ENCODE measurements around the gene PITPNC1. TPM values are rescaled to one million over a fixed set of nuclear protein-coding genes. Genes with fewer than 3 reads are reported as not detected.
A peak's percentile ranks its signal among the peaks of the same experiment; 100 is the strongest.
"Not testable (repeated sequence)": the region's sequence is repeated elsewhere in the genome, so short reads cannot be mapped to it uniquely, and the experiment has no call there.

The PITPNC1 gene
- polyA plus RNA-seq, 3 donors: 17.7 to 21.5 (median 19.6) TPM

DNA sequence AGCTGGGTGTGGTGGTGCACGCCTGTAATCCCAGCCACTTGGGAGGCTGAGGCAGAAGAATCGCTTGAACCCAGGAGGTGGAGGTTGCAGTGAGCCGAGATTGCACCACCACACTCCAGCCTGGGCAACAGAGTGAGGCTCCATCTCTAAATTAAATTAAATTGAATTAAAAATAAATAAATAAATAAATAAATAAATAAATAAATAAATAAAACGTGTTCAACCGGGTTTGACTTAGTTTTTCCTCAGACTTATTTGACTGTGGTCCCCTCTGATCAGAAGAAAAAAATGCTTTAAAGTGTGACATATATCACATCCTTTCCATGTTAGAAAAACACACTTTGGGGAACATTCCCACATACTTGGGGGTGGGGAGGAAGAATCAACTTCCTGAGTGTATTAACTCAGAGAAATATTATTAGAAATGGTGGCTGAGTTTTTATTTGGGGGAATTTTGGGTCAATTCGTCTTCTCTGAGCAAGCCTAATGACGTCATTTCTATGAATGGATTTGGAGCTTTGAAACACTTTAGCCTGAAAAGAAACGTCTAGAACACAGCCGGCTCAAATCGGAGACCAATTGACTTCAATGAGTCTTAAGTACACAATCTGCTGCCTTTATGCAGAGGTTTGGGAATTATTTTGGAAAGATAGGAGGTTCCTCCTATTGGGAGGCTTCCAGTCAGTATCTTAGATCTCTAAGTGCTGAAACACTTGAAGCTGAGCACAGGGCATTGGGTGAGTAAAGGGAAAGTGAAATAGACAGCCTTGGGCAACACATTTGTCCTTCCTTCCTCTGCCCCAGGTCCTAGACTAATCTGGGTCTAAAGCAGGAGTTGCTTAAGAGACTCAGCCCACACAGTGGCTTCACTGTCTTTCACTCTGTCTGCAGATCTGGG is 132.6 kb downstream of the PITPNC1 start:
- DNase-seq: no peak

DNA sequence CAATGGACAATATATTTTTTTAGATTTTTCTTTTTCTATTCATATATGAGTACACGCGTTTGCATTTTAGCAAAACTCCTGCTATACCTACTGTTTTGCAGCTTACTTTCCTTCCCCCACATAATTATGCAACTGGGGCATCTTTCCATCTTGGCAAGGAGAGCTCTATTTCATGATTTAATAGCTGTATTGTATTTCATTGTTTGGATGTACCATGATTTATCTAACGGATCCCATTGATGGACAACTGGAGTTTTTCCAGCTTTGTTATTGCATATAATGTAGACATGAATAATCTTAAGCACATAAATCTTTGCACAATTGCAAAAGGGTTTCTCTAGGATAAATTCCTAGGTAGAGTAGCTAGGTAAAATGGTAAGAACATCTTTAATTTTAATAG is 133.9 kb downstream of the PITPNC1 start:
- no peak for DNase-seq

DNA sequence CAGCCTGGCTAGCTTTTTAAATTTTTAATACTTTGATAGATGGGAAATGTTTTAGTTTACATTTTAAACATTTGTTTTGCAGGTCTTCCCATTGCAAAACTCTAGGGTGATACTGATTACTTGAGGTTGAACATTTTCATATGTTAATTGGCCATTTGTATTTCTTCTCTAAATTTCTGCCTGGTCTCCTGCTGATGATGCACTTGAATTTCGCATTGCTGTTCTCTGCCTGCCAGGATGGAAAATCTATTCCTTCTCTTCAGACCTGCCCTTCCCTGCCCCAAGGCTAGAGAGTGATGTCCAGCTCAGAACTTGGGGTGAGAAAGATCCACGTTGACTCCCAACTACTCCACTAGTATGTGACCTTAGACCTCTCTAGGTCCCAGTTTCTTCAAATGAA is 134.7 kb downstream of the PITPNC1 start:
- no peak for DNase-seq

DNA sequence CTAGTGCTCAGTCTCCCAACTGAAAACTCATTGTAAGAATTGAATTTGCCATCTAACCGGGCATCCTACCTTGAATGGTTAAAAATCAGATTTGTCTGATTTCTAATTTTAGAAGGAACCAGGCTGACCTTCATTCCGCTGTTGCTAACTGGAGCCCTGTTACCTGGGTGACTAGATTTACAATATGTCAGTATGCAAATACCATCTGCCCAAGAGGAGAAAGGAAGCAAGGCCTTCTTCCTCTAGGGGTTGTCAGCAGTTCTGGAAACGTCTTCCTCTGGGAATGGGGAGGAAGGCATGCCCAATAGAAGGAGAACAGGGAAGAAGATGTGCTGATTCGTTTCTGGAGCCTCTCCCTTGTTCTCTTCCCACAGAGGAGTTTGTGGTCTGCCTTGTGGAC is 137.9 kb downstream of the PITPNC1 start:
- no peak for DNase-seq

DNA sequence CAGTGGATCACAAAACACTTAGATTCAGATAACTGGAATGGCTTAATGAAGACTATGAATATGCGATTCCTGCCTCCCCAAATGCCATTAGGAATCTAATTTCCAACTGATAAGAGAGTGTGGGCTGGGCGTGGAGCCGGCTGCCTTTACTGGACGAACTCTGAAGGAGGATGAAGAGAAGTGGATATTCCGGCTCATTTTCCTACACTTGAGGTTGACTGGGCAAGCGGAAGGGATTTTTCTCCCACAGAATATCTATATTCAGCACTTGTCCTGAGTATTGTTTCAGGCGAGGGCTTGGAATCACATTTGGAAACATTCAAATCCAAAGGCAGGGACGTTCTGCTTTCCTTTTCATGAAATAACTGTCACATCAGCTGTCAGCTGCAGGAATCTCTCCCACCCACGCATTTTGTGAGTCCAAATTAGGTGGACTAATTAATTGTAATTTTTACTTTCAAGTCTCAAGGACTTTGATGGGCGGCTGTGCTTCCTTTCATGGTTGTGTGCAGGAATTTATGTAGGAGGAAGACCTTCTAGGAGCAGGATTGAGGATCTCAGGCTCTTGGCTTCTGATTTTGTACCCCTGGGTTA is 138.5 kb downstream of the PITPNC1 start:
- no peak for DNase-seq

DNA sequence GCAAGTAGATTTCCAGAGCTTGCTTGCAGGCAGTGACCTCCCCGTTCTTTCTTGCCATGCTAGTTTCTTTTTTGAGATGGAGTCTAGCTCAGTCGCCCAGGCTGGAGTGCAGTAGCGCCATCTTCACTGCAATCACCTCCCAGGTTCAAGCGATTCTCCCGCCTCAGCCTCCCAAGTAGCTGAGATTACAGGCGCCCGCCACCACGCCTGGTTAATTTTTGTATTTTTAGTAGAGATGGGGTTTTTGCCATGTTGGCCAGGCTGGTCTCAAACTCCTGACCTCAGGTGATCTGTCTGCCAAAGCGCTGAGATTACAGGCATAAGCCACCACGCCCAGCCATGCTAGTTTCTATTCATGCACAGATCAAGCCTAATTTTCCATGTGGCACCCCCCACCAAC is 139.5 kb downstream of the PITPNC1 start:
- not testable (repeated sequence) for DNase-seq

DNA sequence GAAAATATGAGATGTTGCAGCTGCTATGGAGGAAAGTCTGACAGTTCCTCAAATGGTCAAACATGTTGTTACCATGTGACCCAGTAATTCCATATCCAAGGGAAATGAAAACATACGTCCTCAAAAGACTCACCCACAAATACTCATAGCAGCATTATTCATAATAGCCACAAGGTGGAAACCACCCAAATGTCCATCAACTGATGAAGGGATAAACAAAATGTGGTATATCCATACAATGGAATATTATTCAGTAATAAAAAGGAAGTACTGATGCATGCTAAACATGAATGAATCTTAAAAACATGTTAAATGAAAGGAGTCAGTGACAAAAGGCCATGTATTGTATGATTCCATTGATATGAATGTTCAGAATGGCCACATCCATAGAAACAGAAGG is 140.2 kb downstream of the PITPNC1 start:
- DNase-seq: no peak

DNA sequence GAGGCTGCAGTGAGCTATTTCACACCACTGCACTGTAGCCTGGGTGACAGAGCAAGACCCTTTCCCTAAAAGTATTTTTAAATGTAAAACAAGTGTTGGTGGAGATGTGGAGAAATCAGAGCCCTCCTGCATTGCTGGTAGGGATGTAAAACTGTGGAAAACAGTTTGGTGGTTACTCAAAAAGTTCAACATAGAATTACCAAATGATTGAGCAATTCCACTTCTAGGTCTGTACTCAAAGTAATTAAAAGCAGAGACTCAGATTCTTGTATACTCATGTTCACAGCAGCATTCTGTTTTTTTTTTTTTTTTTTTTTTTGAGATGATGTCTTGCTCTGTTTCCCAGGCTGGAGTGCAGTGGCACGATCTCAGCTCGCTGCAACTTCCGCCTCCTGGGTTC is 141.8 kb downstream of the PITPNC1 start:
- no peak for DNase-seq

DNA sequence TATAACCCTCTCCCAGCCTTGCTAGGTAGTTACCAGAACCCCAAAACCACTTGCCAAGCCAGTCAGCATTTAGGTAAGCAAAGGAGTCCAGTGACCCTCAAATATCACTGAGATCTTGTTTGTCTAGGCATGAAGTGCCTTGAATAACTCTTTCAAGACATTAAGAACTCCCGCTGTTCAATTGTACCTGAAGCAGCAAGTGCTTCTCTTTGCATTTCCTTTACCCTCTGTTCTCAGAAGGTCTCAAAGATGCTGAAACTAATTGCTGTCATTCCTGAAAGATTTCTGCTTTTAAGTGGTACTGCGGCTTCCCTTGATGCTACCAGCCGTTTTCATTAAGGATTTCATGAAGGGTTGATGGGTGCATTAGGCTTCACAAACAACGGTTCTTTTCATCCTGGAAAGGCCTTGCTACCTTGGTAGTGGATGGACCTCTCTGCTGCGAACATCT is 142.7 kb downstream of the PITPNC1 start:
- no peak for DNase-seq

DNA sequence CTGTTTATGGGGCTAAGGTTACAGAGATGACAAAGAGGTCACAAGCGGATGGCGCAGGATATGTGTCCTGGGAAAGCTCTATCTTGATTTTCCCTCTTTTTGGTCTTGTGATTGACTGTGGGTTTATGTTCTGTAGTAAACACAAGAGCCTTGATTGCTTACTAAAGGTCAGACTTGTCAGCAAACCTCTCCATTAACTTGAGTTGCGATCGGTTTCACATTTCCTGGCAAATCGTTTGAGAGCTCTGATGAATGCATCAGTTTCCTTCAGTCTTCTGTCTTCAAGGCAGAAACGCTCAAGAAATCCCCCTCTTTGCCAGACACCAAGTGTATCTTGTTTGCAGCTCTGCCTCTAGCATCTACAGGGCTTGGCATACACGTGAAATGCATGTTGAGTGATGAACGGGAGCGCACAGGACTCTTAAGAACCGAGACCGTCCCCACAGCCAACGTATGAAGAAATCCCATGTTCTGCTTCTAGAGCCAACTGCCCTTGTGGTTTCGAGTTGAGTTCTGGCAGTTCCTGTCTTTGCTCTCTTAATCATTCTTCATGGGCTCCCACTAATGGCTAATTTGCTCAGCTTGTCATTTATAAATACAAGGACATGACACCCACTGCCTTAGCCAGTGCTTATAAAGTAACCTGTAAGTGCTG is 143.3 kb downstream of the PITPNC1 start:
- DNase-seq: peak; percentile 76

DNA sequence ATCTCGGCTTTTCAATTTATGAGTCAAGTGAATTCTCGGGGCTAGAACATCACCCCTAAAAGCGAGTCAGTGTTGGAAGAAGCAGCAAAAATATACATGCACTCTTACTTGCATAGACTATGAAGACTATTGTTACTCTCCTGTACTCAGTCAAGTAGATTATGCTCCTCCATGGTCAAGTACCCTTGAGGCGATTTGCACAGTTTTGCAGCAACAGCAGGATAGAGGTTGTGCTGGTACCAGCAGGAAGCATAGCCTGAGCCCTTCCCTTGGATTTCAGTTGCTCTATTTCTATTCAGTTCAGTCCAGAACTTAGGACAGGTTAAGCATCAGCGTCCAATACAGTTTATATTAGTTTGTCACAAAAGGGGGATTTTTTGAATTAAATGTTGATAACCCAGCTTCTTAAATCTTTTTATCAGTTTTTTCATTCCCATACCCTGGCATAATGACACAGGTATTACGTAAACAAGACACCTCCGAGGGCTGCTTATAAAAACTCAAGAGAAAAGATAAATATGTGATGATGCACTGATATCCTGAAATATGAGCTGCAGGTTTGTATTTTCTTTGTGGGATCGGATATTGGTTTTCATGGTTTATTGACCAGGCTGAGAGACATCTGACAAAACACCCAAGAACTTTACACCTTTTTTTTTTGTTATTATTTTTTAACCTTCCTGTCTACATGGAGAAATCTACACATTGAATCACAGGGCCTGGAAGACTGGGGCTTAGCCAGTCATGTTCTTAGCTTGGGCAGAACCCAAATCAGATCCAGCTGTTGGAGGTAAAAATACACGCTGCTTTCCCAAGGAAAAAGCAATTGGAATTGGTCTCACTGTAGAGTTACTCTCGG is 144.1 kb downstream of the PITPNC1 start:
- no peak for DNase-seq

DNA sequence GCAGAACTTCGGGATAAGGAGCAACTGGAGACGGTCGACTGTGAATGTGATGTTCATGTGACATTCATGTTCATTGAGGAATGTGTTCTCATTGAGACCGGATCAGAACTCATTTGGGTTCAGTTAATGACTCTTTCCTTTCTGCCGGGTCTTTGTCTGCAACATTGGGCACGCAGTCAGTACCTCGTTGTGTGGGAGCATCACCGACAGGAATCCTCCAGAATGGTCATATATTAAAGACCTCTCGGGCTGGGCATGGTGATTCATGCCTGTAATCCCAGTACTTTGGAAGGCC is 144.6 kb downstream of the PITPNC1 start:
- no peak for DNase-seq

DNA sequence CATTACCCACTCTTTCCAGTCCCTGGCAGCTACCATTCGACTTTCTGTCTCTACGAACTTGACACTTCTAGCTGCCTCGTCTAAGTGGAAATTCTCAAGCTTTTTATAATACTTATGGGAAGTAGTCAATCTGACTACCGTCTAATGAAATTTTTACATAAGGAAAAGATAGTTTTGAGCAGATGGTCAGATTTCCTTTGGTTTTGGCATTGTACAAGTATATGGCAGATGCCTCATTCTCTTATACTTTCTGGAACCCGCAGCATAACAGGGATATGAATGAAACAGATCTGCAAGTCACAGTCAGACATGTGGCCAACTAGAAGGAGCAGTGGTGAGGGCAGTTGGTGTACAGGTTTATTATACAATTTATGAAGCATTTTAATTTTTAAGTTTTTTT is 146.0 kb downstream of the PITPNC1 start:
- no peak for DNase-seq

DNA sequence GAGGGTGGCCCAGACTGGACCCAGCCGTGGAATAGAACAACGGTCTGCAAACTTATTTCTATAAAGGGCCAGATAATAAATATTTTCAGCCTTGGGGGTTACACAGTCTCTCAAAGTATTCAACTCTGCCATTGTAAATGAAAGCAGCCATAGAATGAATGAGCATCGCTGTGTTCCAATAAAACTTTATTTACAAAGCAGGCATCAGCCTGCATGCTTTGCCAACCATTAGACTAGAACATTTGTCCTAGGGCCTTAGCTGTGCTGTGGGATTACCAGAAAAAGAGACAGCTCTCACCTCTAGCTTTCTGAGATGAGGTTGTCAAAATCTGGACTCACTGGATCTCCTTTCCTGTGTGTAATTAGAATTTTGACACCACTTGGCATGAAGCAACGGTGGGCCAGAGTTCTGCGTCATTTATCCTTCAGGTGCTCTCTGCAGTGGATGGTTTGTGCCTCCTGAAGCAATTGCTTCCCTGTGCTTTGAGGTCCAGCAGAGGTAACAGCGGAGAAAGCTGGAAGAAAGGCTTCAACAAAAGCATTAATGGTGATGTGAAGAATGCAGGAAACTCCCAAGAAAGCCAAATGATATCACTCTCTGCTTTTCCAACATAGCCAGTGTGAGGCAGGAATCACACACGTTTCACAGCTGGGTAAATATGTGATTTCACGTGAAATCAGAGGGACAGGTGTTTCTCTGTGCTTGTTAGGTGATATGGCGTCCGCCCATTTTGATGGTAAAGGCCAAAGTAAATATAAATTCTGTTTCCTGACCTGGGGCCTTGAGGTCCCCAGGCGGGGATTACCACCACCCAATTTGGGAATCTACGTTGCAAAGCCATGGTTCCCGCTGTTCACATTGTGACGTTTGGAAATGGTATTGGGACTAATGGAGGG is 148.4 kb downstream of the PITPNC1 start:
- no peak for DNase-seq

DNA sequence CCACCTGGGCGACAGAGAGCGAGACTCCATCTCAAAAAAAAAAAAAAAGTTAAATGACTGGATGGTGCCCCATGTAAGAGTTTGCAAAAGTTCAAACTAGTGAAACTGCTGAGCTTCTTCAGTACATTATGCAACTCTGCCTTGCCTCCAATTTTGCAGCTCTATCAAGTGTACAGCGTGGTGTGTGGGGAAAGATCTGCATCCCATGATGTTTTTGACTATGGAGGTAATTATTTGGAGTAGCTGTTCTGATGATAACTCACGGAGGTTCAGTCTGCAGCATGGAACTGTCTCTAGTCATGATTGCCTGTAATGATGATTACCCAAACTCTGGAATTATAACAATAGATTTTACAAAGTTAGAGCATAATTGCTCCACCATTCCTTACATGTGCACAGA is 149.6 kb downstream of the PITPNC1 start:
- no peak for DNase-seq

DNA sequence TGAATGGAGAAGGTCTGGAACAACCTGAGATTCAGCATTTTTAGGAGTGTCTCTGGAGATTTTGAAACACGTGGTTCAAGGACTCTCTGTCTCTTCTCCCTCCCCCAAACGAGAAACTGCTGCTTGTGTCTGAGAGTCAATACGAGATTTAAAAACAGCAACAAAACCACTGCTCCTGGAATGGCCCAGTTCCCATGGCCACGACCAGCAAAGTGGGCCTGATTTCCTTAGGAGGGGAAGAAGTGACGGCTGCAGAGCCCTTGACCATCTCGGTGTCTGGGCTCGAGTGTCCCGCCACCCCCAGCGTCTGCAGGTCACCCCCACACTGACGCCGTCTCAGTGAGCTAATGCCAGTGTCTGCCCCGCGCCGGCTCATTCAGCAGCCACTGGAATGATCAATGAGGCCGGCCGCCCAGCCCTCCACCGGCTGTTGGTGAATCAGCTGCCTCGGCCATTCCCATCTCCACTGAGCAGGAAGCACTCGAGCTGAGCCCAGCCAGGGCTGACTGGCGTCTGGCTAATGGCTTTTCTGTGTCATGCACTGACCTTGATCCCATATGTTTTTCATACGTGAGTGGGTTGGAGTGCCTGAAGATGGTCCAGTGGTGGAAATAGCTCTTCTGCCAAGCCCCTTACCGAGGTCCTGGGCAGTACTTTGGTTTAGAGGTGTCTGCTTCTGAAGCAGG is 151.8 kb downstream of the PITPNC1 start:
- peak; percentile 86 for DNase-seq

DNA sequence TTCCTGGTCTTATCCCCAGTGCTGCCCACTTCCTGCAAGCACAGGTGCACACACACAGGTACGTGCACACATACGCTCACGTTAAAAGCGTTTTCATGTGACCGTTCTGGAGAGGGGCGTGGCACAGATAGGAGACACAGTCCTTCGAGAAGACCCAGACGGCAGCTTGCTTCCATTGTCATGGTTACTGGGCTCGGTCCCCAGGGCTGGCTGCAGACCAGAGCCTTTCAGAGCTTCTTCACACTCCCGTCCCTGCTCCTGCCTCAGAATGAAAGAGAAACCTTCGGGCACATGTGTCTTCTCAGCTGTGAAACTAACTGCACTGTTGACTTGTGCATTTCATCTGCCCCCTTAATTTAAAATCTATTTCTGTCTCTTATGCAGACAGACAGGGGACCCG is 154.2 kb downstream of the PITPNC1 start:
- DNase-seq: no peak

DNA sequence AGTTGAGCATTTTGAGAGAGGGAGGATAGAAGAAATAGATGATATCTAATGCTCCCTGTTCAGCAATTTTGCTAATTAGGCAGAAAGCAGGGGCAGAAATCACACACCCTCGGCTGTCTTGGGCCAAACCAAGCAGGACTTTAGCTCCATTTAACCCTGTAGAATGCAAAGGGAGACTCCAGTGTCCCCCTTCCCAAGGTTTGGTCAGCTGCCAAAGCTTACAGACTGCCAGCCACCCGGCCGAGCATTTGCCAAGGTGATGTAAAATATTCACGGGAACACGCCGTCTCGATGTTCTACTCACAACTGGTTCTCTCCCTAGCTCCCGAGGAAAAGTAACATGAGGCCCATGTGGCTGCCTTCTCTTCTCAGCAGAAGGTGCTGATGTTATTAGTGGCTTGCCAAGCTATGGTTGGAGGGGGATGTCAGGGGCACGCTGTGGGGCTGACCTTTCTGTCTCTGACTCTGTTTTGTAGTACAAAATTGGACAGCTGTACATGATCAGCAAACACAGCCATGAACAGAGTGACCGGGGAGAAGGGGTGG is 155.3 kb downstream of the PITPNC1 start:
- no peak for DNase-seq

DNA sequence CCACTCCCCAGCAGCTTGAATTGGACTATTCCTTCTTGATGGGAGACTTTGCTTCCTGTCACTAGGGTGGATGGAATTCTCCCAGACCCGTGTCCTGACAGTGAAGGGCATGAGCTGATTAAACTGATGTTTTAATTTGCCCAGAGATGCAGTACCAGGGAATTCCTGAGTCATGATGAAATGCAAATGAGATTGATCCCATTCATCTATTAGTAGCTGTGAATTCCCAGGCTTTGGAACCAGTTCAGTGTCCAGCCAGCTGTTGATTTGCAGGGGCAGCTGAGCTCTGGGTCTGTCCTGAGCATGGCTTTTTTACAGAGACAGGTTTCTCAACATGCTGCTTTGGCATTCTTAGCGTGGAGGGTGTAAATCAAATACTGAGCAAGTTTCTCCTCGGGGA is 157.9 kb downstream of the PITPNC1 start:
- no peak for DNase-seq

All from renal pelvis (tissue), 4 donors.